SK-N-SH treated with all-trans-retinoic acid at 6 μM for 48 hours (cell line): Measurements from ENCODE around the gene ZDHHC11.

Experiments used
- ARNTL ChIP-seq: fragments of 450-650 bp; formaldehyde crosslinking; IDR thresholded peaks from 2 replicates; pipeline ENCODE4 v1.5.0; 2020; ENCODE audit warnings: low read depth, mild to moderate bottlenecking, moderate library complexity, borderline replicate concordance
- BACH2 ChIP-seq: fragments of 250-450 bp; sonication (Bioruptor Pico); IDR thresholded peaks from 2 replicates; pipeline ENCODE4 v1.9.0; 2021; ENCODE audit warnings: mild to moderate bottlenecking, borderline replicate concordance
- ESRRG ChIP-seq: fragments of 250-450 bp; sonication (Bioruptor Pico); IDR thresholded peaks from 2 replicates; pipeline ENCODE4 v1.6.1; 2021; ENCODE audit warnings: mild to moderate bottlenecking
- RARB ChIP-seq: fragments of 250-450 bp; sonication (Bioruptor Pico); IDR thresholded peaks from 2 replicates; pipeline ENCODE4 v1.8.0; 2021; ENCODE audit warnings: mild to moderate bottlenecking, moderate library complexity
- TCF4 ChIP-seq: fragments of 250-450 bp; sonication (Bioruptor Pico); IDR thresholded peaks from 2 replicates; pipeline ENCODE4 v1.8.0; 2021; ENCODE audit warnings: mild to moderate bottlenecking, moderate library complexity, borderline replicate concordance
- ZFP3 ChIP-seq: fragments of 250-450 bp; sonication (Bioruptor Pico); IDR thresholded peaks from 2 replicates; pipeline ENCODE4 v1.5.0; 2020; ENCODE audit warnings: mild to moderate bottlenecking, moderate library complexity
- ZFP30 ChIP-seq: fragments of 450-650 bp; formaldehyde crosslinking; IDR thresholded peaks from 2 replicates; pipeline ENCODE4 v1.5.0; 2022; ENCODE audit warnings: mild to moderate bottlenecking, moderate library complexity
- ZNF565 ChIP-seq: fragments of 450-650 bp; formaldehyde crosslinking; conservative IDR thresholded peaks from 2 replicates; pipeline ENCODE4 v1.5.0; 2020; ENCODE audit warnings: low read depth, mild to moderate bottlenecking, moderate library complexity
- ZNF8 ChIP-seq: fragments of 450-650 bp; formaldehyde crosslinking; IDR thresholded peaks from 2 replicates; pipeline ENCODE4 v1.5.0; 2020; ENCODE audit warnings: mild to moderate bottlenecking, moderate library complexity
- TF ChIP-seq, protein P1 (sequence below): fragments of 250-450 bp; sonication (Bioruptor Pico); IDR thresholded peaks from 2 replicates; pipeline ENCODE4 v1.5.1; 2020; ENCODE audit warnings: low read depth, mild to moderate bottlenecking, moderate library complexity

DNA sequence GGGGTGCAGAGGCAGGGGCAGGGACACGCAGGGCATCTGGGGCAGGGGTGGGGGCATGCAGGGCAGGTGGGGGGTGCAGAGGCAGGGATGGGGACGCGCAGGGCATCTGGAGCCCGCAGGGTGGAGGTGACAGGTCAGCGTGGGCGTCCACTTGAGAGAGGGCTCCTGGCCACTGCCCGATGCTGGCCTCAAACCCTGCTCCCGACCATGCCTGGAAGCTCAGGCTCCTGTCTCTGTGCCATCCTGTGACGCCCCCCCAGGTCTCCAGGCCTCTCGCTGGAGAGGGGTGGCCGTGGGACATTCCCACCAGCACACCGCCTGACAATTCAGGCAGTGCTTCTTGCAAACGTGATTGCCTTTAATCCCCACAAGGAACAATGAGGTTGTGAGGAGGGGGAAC lies 99.3 kb downstream of the ZDHHC11 start:
- TF ChIP-seq ZNF565 (CRISPR knock-in tag) (no peak), RARB (CRISPR knock-in tag) (no peak), TCF4 (CRISPR knock-in tag) (no peak), ARNTL (CRISPR knock-in tag) (no peak), BACH2 (no peak), ZFP30 (CRISPR knock-in tag) (no peak), ZNF8 (CRISPR knock-in tag) (no peak), ZFP3 (CRISPR knock-in tag) (no peak), ESRRG (no peak)
- TF ChIP-seq, protein P1, sequence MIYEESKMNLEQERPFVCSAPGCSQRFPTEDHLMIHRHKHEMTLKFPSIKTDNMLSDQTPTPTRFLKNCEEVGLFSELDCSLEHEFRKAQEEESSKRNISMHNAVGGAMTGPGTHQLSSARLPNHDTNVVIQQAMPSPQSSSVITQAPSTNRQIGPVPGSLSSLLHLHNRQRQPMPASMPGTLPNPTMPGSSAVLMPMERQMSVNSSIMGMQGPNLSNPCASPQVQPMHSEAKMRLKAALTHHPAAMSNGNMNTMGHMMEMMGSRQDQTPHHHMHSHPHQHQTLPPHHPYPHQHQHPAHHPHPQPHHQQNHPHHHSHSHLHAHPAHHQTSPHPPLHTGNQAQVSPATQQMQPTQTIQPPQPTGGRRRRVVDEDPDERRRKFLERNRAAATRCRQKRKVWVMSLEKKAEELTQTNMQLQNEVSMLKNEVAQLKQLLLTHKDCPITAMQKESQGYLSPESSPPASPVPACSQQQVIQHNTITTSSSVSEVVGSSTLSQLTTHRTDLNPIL: no peak
